Progenitor cell of endocrine pancreas (in vitro differentiated cells): Measurements from ENCODE around the gene DRD4. TPM values are rescaled to one million over a fixed set of nuclear protein-coding genes. Genes with fewer than 3 reads are reported as not detected.
A peak's percentile ranks its signal among the peaks of the same experiment; 100 is the strongest.
"Not testable (repeated sequence)": the region's sequence is repeated elsewhere in the genome, so short reads cannot be mapped to it uniquely, and the experiment has no call there.

Experiments
- DNase-seq: peaks from one replicate; pipeline ENCODE4 v3.0.0; 2021; ENCODE audit warnings: low spot score; ENCODE audit not compliant: unreplicated experiment
- H3K27ac Mint-ChIP-seq: 2 replicates; pipeline ENCODE4 v1.8.0; 2021; ENCODE audit warnings: mild to moderate bottlenecking, moderate library complexity, mixed read lengths
- H3K27me3 Mint-ChIP-seq: 2 replicates; pipeline ENCODE4 v1.8.0; 2021; ENCODE audit warnings: mixed read lengths
- H3K36me3 Mint-ChIP-seq: 2 replicates; pipeline ENCODE4 v1.8.0; 2022; ENCODE audit warnings: mixed read lengths; ENCODE audit not compliant: insufficient read depth
- H3K4me1 Mint-ChIP-seq: 2 replicates; pipeline ENCODE4 v1.8.0; 2021; ENCODE audit warnings: low read depth, mixed read lengths
- H3K4me3 Mint-ChIP-seq: 2 replicates; pipeline ENCODE4 v1.8.0; 2021; ENCODE audit warnings: low read depth, mild to moderate bottlenecking, moderate library complexity, mixed read lengths
- H3K9me3 Mint-ChIP-seq: 2 replicates; pipeline ENCODE4 v1.8.0; 2021; ENCODE audit warnings: low read depth, mixed read lengths
- CTCF ChIP-seq: fragments of 200-600 bp; sonication (generic); IDR thresholded peaks from one replicate; pipeline ENCODE4 v1.5.0; 2021; ENCODE audit warnings: antibody characterized with exemption, mild to moderate bottlenecking; ENCODE audit not compliant: unreplicated experiment
- total RNA-seq: library from RNA; stranded (reverse); gene quantifications from 2 replicates; pipeline ENCODE4 v1.2.1, GENCODE V29; 2021

Gene DRD4
- total RNA-seq, 1 donor from 2014 or later = 2.7 TPM

- no peaks in the 10 kb centered on the region for H3K9me3 Mint-ChIP-seq
- no peaks in the 10 kb centered on the region for H3K27me3 Mint-ChIP-seq
- H3K4me3 Mint-ChIP-seq = no peak overlapping the region
- peak overlapping the region; percentile 37 for H3K27ac Mint-ChIP-seq
- peaks cover 13% of the 10 kb centered on the region for H3K4me1 Mint-ChIP-seq
- peaks cover 17% of the 10 kb centered on the region for H3K36me3 Mint-ChIP-seq
- no peak for DNase-seq
- TF ChIP-seq CTCF = no peak
Measured at GRCh38 chr11:689625-690024, 52.6 kb downstream of the DRD4 start.

- H3K27me3 Mint-ChIP-seq, H3K27ac Mint-ChIP-seq, H3K9me3 Mint-ChIP-seq, DNase-seq, H3K4me3 Mint-ChIP-seq: not testable (repeated sequence)
- H3K4me1 Mint-ChIP-seq = peaks cover 13% of the 10 kb centered on the region
- H3K36me3 Mint-ChIP-seq = peaks cover 17% of the 10 kb centered on the region
Measured at GRCh38 chr11:690244-690643, 53.2 kb downstream of the DRD4 start.

Other genes starting within 250 kb of the DRD4 start
- 55.9 and 56.9 TPM in 2 replicates for gene PKP3, start 243.1 kb upstream of the DRD4 start, total RNA-seq
- 111 and 117 TPM in 2 replicates for gene SIGIRR, start 222.3 kb upstream of the DRD4 start, total RNA-seq
- gene ANO9, start 195.3 kb upstream of the DRD4 start, total RNA-seq = 31.0 and 34.6 TPM in 2 replicates
- gene PTDSS2, start 187.0 kb upstream of the DRD4 start, total RNA-seq = 48.2 and 50.4 TPM in 2 replicates
- gene RNH1, start 130.0 kb upstream of the DRD4 start, total RNA-seq = 49.4 and 52.6 TPM in 2 replicates
- gene HRAS, start 101.7 kb upstream of the DRD4 start, total RNA-seq = 53.4 and 61.6 TPM in 2 replicates
- 5.1 and 5.4 TPM in 2 replicates for gene LRRC56, start 99.7 kb upstream of the DRD4 start, total RNA-seq
- 15.6 and 19.3 TPM in 2 replicates for gene LMNTD2, start 76.5 kb upstream of the DRD4 start, total RNA-seq
- gene RASSF7, start 76.3 kb upstream of the DRD4 start, total RNA-seq = 38.2 and 40.8 TPM in 2 replicates
- gene PHRF1, start 60.8 kb upstream of the DRD4 start, total RNA-seq = 44.4 and 44.9 TPM in 2 replicates
- 8.7 and 12.6 TPM in 2 replicates for gene IRF7, start 21.3 kb upstream of the DRD4 start, total RNA-seq
- gene CDHR5, start 12.3 kb upstream of the DRD4 start, total RNA-seq = 0.24 and 0.98 TPM in 2 replicates
- 2.9 and 3.8 TPM in 2 replicates for gene SCT, start 10.1 kb upstream of the DRD4 start, total RNA-seq
- gene DEAF1, start 58.0 kb downstream of the DRD4 start, total RNA-seq = 49.2 and 57.0 TPM in 2 replicates
- gene TMEM80, start 58.5 kb downstream of the DRD4 start, total RNA-seq = 29.4 and 32.6 TPM in 2 replicates
- 100.0 and 111 TPM in 2 replicates for gene EPS8L2, start 69.0 kb downstream of the DRD4 start, total RNA-seq
- gene TALDO1, start 110.2 kb downstream of the DRD4 start, total RNA-seq = 112 and 120 TPM in 2 replicates
- gene GATD1, start 140.2 kb downstream of the DRD4 start, total RNA-seq = 74.1 and 75.4 TPM in 2 replicates
- not detected in 2 replicates for gene CEND1, start 152.8 kb downstream of the DRD4 start, total RNA-seq
- 40.5 and 48.9 TPM in 2 replicates for gene SLC25A22, start 161.0 kb downstream of the DRD4 start, total RNA-seq
- 33.3 and 35.0 TPM in 2 replicates for gene PIDD1, start 168.0 kb downstream of the DRD4 start, total RNA-seq
- gene RPLP2, start 172.7 kb downstream of the DRD4 start, total RNA-seq = 1,463 and 1,530 TPM in 2 replicates
- 47.3 and 51.1 TPM in 2 replicates for gene PNPLA2, start 181.6 kb downstream of the DRD4 start, total RNA-seq
- gene CRACR2B, start 190.7 kb downstream of the DRD4 start, total RNA-seq = 50.9 and 52.9 TPM in 2 replicates
- gene CD151, start 195.7 kb downstream of the DRD4 start, total RNA-seq = 154 and 160 TPM in 2 replicates
- 89.6 and 97.9 TPM in 2 replicates for gene POLR2L, start 205.3 kb downstream of the DRD4 start, total RNA-seq
- 24.9 and 27.7 TPM in 2 replicates for gene TSPAN4, start 205.6 kb downstream of the DRD4 start, total RNA-seq